Tibial nerve (tissue), 4 donors: Measurements from ENCODE around the gene SWAP70.

Experiments used
- CTCF ChIP-seq, 5 experiments: fragments of 200-600 bp in 3 of 5; fragments of 450-650 bp in 2 of 5; sonication (generic) in 3 of 5; IDR thresholded peaks; one replicate each; pipeline ENCODE4 v1.5.1; 2016 to 2019; ENCODE audit warnings: antibody characterized with exemption in 5 of 5, mild to moderate bottlenecking in 3 of 5, moderate library complexity in 2 of 5
- EP300 ChIP-seq, 2 donors: sonication (generic); formaldehyde crosslinking; IDR thresholded peaks; one replicate each; pipeline ENCODE4 v1.6.1; 2017; ENCODE audit warnings: antibody characterized with exemption in 2 of 2, mild to moderate bottlenecking in 1 of 2
- POLR2A ChIP-seq, 2 donors: fragments of 450-650 bp; IDR thresholded peaks; one replicate each; pipeline ENCODE4 v1.6.1; 2017; ENCODE audit warnings: antibody characterized with exemption in 2 of 2, mild to moderate bottlenecking in 2 of 2, moderate library complexity in 2 of 2

GRCh38 chr11:9772218-9772617, 108.3 kb downstream of the SWAP70 start:
- TF ChIP-seq CTCF (IDR thresholded peaks at IDR 0.05) = no peak
- no peak for TF ChIP-seq POLR2A (IDR thresholded peaks at IDR 0.05)
- no peak for TF ChIP-seq EP300 (IDR thresholded peaks at IDR 0.05)
